Colonic mucosa (tissue), 4 donors: ENCODE measurements around the gene SVEP1. TPM values are rescaled to one million over a fixed set of nuclear protein-coding genes. Genes with fewer than 3 reads are reported as not detected.

Source experiments
- DNase-seq: peaks from one replicate; pipeline ENCODE4 v3.0.0-alpha.2; 2020
- H3K27ac ChIP-seq: fragments of 200-600 bp; one replicate; pipeline ENCODE4 v1.8.0; 2021
- H3K27me3 ChIP-seq: fragments of 200-600 bp; one replicate; pipeline ENCODE4 v1.8.0; 2021
- H3K36me3 ChIP-seq: fragments of 200-600 bp; one replicate; pipeline ENCODE4 v1.8.0; 2021
- H3K4me1 ChIP-seq: fragments of 200-600 bp; one replicate; pipeline ENCODE4 v1.8.0; 2021; ENCODE audit warnings: mild to moderate bottlenecking
- H3K4me3 ChIP-seq: fragments of 200-600 bp; one replicate; pipeline ENCODE4 v1.8.0; 2021
- H3K9ac ChIP-seq, 2 donors: one replicate each; pipeline ENCODE4 v1.7.0; 2013; ENCODE audit warnings: control low read depth in 2 of 2, low read depth in 2 of 2, low read length in 2 of 2
- H3K9me3 ChIP-seq: fragments of 200-600 bp; one replicate; pipeline ENCODE4 v1.8.0; 2021
- intact Hi-C: fragments of 100-400 bp; cut with DNase I; formaldehyde crosslinking; loops from one replicate; pipeline ENCODE4 v1.14.1; 2022
- total RNA-seq, 2 donors: library from RNA; stranded (reverse); fragmentation: NEBNext Ultra II Directional in 1 of 2; extraction: Animal tissue kit (Norgen Biotek cat#: 25700) in 1 of 2; gene quantifications; one replicate each; pipeline ENCODE4 v1.2.1, GENCODE V29; 2021
- TF ChIP-seq, protein P1 (sequence below): fragments of 200-600 bp; IDR thresholded peaks from one replicate; pipeline ENCODE4 v1.8.0; 2022; ENCODE audit warnings: antibody characterized with exemption, mild to moderate bottlenecking
- donor health status: healthy.
- donor health status: DM: no; HTN: no; CAD: no.
- donor health status: DM: no; HTN: no; CAD: no.

Gene SVEP1
- total RNA-seq, 2 donors from 2014 or later, result 2.1 to 9.7 TPM

DNA sequence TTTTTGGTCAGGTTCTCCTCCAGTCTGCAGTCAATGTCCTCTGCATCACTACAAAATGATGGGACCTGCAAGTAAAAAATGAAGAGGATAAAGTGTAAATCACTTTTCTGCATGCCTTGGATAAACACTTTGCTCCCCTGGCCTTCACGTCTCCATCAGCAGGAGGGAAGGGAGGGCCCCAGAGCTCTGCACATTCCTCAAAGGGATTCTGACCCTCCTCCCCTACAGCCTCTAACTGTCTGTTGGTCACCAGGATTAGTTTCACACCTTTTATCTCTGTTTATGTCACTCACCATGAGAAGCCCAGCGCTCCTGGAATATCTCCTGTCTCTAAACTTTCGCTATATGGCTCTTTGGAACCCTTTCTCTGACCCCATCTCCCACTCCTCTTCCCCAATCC is 103.3 kb downstream of the SVEP1 start:
- TF ChIP-seq, protein P1, sequence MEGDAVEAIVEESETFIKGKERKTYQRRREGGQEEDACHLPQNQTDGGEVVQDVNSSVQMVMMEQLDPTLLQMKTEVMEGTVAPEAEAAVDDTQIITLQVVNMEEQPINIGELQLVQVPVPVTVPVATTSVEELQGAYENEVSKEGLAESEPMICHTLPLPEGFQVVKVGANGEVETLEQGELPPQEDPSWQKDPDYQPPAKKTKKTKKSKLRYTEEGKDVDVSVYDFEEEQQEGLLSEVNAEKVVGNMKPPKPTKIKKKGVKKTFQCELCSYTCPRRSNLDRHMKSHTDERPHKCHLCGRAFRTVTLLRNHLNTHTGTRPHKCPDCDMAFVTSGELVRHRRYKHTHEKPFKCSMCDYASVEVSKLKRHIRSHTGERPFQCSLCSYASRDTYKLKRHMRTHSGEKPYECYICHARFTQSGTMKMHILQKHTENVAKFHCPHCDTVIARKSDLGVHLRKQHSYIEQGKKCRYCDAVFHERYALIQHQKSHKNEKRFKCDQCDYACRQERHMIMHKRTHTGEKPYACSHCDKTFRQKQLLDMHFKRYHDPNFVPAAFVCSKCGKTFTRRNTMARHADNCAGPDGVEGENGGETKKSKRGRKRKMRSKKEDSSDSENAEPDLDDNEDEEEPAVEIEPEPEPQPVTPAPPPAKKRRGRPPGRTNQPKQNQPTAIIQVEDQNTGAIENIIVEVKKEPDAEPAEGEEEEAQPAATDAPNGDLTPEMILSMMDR, result no peak
- H3K4me3 ChIP-seq, result no peak overlapping the region
- no peaks in the 10 kb centered on the region for H3K36me3 ChIP-seq
- H3K9me3 ChIP-seq, result no peaks in the 10 kb centered on the region
- DNase-seq, result no peak
- no peak overlapping the region for H3K27ac ChIP-seq
- no peaks in the 10 kb centered on the region for H3K4me1 ChIP-seq
- no peaks in the 10 kb centered on the region for H3K27me3 ChIP-seq
- intact Hi-C loops, result no loop called here
- no peak overlapping the region for H3K9ac ChIP-seq

DNA sequence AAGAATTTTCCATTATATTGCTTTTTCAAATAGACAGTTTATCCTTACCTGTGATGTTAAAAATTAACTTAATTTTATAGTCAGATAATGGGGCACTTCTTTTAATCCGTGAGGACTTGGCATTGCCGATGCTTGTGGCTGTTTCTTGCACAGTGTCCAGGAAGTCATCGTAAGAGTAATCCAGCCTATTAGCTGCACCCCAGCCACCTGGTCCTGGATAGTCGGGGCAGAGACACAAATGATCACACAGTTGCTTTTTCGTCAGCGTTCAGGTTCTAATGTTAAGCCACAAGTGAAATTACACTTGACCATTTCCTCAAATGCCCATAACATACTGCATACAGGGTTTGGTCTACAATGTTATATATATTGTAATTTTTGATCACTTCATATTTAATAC is 107.4 kb downstream of the SVEP1 start:
- no peaks in the 10 kb centered on the region for H3K36me3 ChIP-seq
- no peaks in the 10 kb centered on the region for H3K9me3 ChIP-seq
- H3K9ac ChIP-seq, result no peak overlapping the region
- no peaks in the 10 kb centered on the region for H3K27me3 ChIP-seq
- no peak overlapping the region for H3K27ac ChIP-seq
- intact Hi-C loops, result no loop called here
- H3K4me1 ChIP-seq, result no peaks in the 10 kb centered on the region
- no peak overlapping the region for H3K4me3 ChIP-seq
- TF ChIP-seq, protein P1, result no peak
- DNase-seq, result no peak

DNA sequence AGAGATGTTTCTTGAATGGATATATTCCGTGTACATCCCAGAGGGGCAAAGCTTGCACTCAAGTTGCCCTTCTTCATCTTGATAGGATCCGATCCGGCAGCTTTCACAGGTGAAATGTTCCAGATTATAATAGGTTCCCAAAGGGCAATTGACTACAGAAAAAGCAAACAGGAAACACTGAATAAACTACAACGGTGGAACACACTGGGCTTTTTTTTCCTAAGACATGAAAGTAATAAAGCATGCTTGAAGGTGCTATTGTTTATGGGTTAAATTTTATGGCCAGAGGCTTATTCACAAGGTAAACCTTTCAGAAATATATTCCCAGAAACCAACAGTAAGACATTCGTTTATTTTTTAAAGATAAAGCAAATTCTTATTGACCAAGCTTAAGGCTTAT is 110.6 kb downstream of the SVEP1 start:
- Histone ChIP-seq H3K27ac (no peak overlapping the region), H3K9ac (no peak overlapping the region), H3K27me3 (no peaks in the 10 kb centered on the region), H3K36me3 (no peaks in the 10 kb centered on the region), H3K9me3 (no peaks in the 10 kb centered on the region), H3K4me1 (no peaks in the 10 kb centered on the region), H3K4me3 (no peak overlapping the region)
- intact Hi-C loops, result no loop called here
- no peak for DNase-seq
- TF ChIP-seq, protein P1, result no peak

DNA sequence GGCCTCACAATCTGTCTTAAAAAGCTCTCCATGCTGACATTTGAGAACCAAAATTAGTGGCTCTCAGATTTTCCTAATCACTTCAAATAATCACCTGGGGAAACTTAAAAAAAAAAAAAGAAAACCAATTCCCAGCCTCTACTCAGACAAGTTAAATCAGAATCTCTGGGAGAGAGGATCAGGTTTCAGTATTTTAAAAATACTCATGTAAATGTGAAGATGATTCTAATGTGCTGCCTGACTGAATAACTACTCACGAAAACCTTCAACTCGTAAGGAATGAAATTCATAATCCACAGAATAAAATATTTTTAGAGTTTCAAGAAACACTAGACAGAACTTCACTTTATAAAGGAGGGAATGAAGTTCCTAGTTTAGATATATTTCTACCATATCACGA is 114.4 kb downstream of the SVEP1 start:
- DNase-seq, result no peak
- H3K27me3 ChIP-seq, result no peaks in the 10 kb centered on the region
- no peaks in the 10 kb centered on the region for H3K9me3 ChIP-seq
- no peak overlapping the region for H3K4me3 ChIP-seq
- no peak overlapping the region for H3K9ac ChIP-seq
- H3K4me1 ChIP-seq, result no peaks in the 10 kb centered on the region
- TF ChIP-seq, protein P1, result no peak
- H3K36me3 ChIP-seq, result no peaks in the 10 kb centered on the region
- no peak overlapping the region for H3K27ac ChIP-seq
- intact Hi-C loops, result no loop called here

DNA sequence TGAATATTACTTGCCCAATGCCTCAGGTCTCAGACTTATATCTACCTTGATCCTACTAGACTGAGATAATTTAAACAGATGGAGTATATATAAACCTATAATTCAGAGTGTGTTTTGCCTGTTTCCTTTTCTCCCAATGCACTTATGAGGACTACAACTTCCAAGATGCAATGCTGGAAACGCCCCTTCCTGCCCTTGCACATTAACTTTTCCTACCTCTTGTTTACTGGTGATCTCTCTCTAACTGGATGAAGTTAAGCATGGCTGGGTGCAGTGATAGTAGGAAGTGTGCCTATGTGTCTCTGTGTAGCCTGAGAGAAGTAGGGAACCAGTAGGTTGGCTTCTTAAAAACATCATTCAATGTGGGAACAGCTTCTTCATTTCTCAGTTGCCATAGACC is 115.2 kb downstream of the SVEP1 start:
- no peaks in the 10 kb centered on the region for H3K9me3 ChIP-seq
- no peaks in the 10 kb centered on the region for H3K4me1 ChIP-seq
- H3K4me3 ChIP-seq, result no peak overlapping the region
- H3K36me3 ChIP-seq, result no peaks in the 10 kb centered on the region
- intact Hi-C loops, result no loop called here
- no peak overlapping the region for H3K9ac ChIP-seq
- TF ChIP-seq, protein P1, result no peak
- DNase-seq, result no peak
- H3K27me3 ChIP-seq, result no peaks in the 10 kb centered on the region
- no peak overlapping the region for H3K27ac ChIP-seq

DNA sequence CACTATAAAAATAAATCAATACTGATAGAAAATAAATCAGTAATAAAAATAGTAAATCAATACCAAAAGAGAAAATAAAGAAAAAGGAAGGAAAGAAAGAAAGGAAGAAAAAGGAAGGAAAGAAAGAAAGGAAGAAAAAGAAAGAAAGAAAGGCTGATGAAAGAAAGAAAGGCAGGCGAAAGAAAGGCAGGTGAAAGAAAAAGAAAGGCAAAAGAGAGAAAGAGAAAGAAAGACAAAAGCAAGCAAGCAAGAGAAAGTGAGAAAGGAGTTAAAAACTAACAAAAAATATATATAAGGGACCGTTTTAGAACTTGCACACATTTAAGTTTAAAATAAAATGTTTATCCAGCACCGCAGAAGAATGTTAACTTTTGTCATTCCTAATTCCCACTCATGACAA is 116.0 kb downstream of the SVEP1 start:
- no peak for DNase-seq
- intact Hi-C loops, result no loop called here
- no peak overlapping the region for H3K27ac ChIP-seq
- H3K36me3 ChIP-seq, result no peaks in the 10 kb centered on the region
- H3K9ac ChIP-seq, result no peak overlapping the region
- TF ChIP-seq, protein P1, result no peak
- H3K9me3 ChIP-seq, result no peaks in the 10 kb centered on the region
- H3K4me3 ChIP-seq, result no peak overlapping the region
- H3K4me1 ChIP-seq, result no peaks in the 10 kb centered on the region
- no peaks in the 10 kb centered on the region for H3K27me3 ChIP-seq
